ENCODE data around the gene OR51V1. TPM values are rescaled to one million over a fixed set of nuclear protein-coding genes. Genes with fewer than 3 reads are reported as not detected.

The OR51V1 gene
- total and polyA plus RNA-seq, 4 donors: not detected

- no peak for TF ChIP-seq GABPA (IDR thresholded peaks at IDR 0.05 in 1 of 2, conservative IDR thresholded peaks at IDR 0.05 in 1 of 2)
- TF ChIP-seq FOXA2 (IDR thresholded peaks at IDR 0.05): no peak
- TF ChIP-seq ATF3 (IDR thresholded peaks at IDR 0.05): no peak
- 48% methylated on average over 2 of the region's 2 CpGs for WGBS
- Histone ChIP-seq H3K27me3 (ENCODE audit: control insufficient read depth in 4 of 4, insufficient read depth in 4 of 4, low read length in 3 of 4) (peaks cover 0 to 3% (median 0%) of the 10 kb centered on the region in 4 donors), H3K4me1 (ENCODE audit: control insufficient read depth in 4 of 4, insufficient read depth in 4 of 4, low read length in 3 of 4) (no peaks in the 10 kb centered on the region), H3K27ac (ENCODE audit: low read depth in 1 of 2, low read length in 2 of 2) (no peak overlapping the region), H3K9me3 (ENCODE audit: control insufficient read depth in 4 of 4, low read length in 3 of 4) (no peaks in the 10 kb centered on the region), H3K9ac (ENCODE audit: low read depth in 1 of 2, low read length in 2 of 2) (no peak overlapping the region), H3K36me3 (ENCODE audit: control insufficient read depth in 4 of 4, insufficient read depth in 3 of 4, low read depth in 1 of 4, low read length in 3 of 4) (no peaks in the 10 kb centered on the region), H3K4me3 (ENCODE audit: low read depth in 1 of 3, low read length in 3 of 3) (no peak overlapping the region)
- no peak for DNase-seq (ENCODE audit: low spot score)
Measured at GRCh38 chr11:5237420-5237819, 36.9 kb upstream of the OR51V1 start.

- H3K9me3 ChIP-seq (ENCODE audit: control insufficient read depth in 4 of 4, low read length in 3 of 4): no peaks in the 10 kb centered on the region
- TF ChIP-seq TAF1 (conservative IDR thresholded peaks at IDR 0.05) (no peak), RXRA (IDR thresholded peaks at IDR 0.05) (no peak), HNF4A (conservative IDR thresholded peaks at IDR 0.05) (no peak), ATF3 (IDR thresholded peaks at IDR 0.05) (no peak), RAD21 (IDR thresholded peaks at IDR 0.05) (no peak), CTCF (IDR thresholded peaks at IDR 0.05; ENCODE audit: low read depth, low read length, missing input control) (no peak), SP1 (IDR thresholded peaks at IDR 0.05) (no peak), JUND (IDR thresholded peaks at IDR 0.05) (no peak), HNF4G (IDR thresholded peaks at IDR 0.05) (no peak), FOXA2 (IDR thresholded peaks at IDR 0.05) (no peak), FOXA1 (IDR thresholded peaks at IDR 0.05) (no peak)
- H3K27ac ChIP-seq (ENCODE audit: low read depth in 1 of 2, low read length in 2 of 2): no peak overlapping the region
- H3K9ac ChIP-seq (ENCODE audit: low read depth in 1 of 2, low read length in 2 of 2): no peak overlapping the region
- H3K36me3 ChIP-seq (ENCODE audit: control insufficient read depth in 4 of 4, insufficient read depth in 3 of 4, low read depth in 1 of 4, low read length in 3 of 4): no peaks in the 10 kb centered on the region
- 78% methylated on average over 5 of the region's 5 CpGs for WGBS
- no peak overlapping the region for H3K4me3 ChIP-seq (ENCODE audit: low read depth in 1 of 3, low read length in 3 of 3)
- no peak for DNase-seq (ENCODE audit: low spot score)
- no peaks in the 10 kb centered on the region for H3K27me3 ChIP-seq (ENCODE audit: control insufficient read depth in 4 of 4, insufficient read depth in 4 of 4, low read length in 3 of 4)
- H3K4me1 ChIP-seq (ENCODE audit: control insufficient read depth in 4 of 4, insufficient read depth in 4 of 4, low read length in 3 of 4): no peaks in the 10 kb centered on the region
Measured at GRCh38 chr11:5235364-5236095, 35.0 kb upstream of the OR51V1 start.

GRCh38 chr11:5234381-5234834, 33.9 kb upstream of the OR51V1 start, which contains the start of gene HBD:
Gene HBD (minus strand): TSS chr11:5234483. CDS start chr11:5234433, 50 bp downstream.
- no peak for DNase-seq (ENCODE audit: low spot score)
- Histone ChIP-seq H3K27me3 (ENCODE audit: control insufficient read depth in 4 of 4, insufficient read depth in 4 of 4, low read length in 3 of 4) (no peaks in the 10 kb centered on the region), H3K36me3 (ENCODE audit: control insufficient read depth in 4 of 4, insufficient read depth in 3 of 4, low read depth in 1 of 4, low read length in 3 of 4) (no peaks in the 10 kb centered on the region), H3K27ac (ENCODE audit: low read depth in 1 of 2, low read length in 2 of 2) (no peak within 1 kb of the TSS), H3K4me3 (ENCODE audit: low read depth in 1 of 3, low read length in 3 of 3) (no peak within 1 kb of the TSS), H3K4me1 (ENCODE audit: control insufficient read depth in 4 of 4, insufficient read depth in 4 of 4, low read length in 3 of 4) (no peaks in the 10 kb centered on the region), H3K9ac (ENCODE audit: low read depth in 1 of 2, low read length in 2 of 2) (no peak within 1 kb of the TSS), H3K9me3 (ENCODE audit: control insufficient read depth in 4 of 4, low read length in 3 of 4) (no peaks in the 10 kb centered on the region)
- WGBS: 59% methylated on average over 2 of the region's 2 CpGs
- no peak for TF ChIP-seq REST (IDR thresholded peaks at IDR 0.05)
- no peak for TF ChIP-seq NR2F2 (IDR thresholded peaks at IDR 0.05)
- no peak for TF ChIP-seq JUND (IDR thresholded peaks at IDR 0.05)
- no peak for TF ChIP-seq FOXA2 (IDR thresholded peaks at IDR 0.05)
- no peak for TF ChIP-seq ZBTB33 (IDR thresholded peaks at IDR 0.05)
- no peak for TF ChIP-seq RAD21 (IDR thresholded peaks at IDR 0.05)
- TF ChIP-seq MAX (IDR thresholded peaks at IDR 0.05): no peak
- TF ChIP-seq CTCF (IDR thresholded peaks at IDR 0.05; ENCODE audit: low read depth, low read length, missing input control): no peak
- TF ChIP-seq HNF4G (IDR thresholded peaks at IDR 0.05): no peak
- TF ChIP-seq SP1 (IDR thresholded peaks at IDR 0.05): no peak

All from liver (tissue), 9 donors.